T-helper 9 cell (primary cell): ENCODE results near the gene TNNC1.

Experiments used
- DNase-seq: peaks from one replicate; pipeline ENCODE4 v3.0.0-alpha.2; 2020

Gene TNNC1

DNA sequence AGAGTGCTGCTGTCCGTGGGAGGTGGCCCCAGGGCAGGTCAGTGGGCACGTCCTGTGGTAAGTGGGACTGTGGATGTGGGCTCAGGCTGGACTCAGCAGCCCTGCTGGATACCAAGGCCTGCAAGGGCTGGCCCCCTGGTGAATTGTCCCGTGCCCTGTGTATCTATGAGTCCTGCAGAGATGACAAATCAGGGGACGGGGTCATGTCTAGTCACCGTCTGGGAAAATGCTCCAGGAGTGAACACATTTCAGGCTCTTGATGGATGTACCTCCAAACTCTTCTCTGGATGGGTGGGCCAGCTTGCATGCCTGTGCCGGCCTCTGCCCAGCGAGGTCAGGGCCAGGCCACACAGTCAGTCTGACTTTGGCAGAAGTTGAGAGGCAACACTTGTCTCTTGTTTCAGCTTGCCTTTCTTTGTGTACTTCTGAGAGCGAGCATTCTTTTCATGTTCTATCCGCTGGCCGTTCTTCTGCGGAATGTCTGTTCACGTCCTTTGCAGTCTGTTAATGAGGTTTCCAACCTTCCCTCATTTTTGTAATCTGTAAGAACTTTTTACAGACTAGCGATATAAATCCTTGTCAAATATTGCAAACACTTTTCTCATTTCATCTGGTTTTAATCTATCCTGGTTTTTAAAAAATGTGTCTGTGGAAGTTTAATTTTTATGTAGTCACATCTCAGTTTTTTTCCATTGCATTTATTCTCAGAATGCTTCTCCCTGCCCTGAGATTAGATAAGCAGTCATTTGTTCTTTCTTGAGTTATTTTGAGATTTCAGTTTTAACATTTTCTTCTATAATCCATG lies 29.9 kb upstream of the TNNC1 start:
- no peak for DNase-seq

DNA sequence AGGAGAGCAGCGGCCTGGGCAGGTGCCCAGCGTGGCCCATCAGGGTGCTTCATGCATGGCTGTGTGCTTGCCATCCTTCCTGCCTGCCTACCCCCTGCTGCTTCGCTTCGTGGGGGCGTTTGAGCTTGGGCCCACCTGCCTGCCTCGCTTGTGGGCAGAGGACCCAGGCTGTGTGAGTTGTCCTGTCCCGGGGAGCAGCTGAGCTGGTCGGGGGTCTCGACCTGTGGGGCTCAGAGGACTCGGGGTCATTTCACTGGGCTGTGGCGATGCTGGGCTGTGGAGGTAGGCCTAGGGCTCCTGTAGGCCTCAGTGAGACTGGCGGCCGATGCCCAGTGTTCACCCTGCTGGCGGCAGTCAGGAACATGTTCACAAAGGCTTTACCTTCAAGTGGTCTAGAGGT lies 29.2 kb upstream of the TNNC1 start:
- DNase-seq, result no peak

DNA sequence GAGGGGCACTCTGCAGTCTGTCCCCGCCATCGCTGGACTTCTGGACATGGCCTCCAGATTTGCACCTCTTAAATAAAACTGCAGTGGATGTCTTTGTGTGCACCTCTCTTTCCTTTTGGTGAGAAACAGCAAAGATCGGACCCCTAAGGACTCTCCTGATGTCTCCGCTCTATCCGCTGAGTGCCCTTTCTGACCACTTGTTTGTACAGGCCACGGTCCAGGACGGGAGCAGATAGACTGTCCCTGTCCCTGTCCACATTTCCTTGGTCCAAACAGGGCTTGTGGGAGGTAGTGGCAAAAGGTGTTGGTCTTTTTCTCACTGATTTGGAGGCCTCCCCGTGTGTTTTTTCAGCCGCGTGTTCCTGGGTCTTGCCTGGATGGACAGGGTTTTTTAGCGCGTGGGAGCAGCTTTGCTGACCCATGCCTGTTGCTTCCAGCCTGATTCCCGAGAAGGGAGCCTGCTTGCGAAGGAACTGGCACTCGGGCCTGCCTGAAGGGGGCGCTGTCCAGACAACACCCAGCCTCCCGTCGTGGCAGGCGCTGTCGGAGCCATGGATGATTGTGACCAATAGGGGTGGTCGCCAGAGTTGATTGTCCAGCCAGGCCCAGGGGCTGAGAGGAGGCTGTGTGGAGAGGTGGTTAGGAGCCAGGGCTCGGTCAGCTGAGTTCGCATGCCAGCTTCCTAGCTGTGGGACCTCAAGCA lies 28.1 kb upstream of the TNNC1 start:
- peak; percentile 24 for DNase-seq

DNA sequence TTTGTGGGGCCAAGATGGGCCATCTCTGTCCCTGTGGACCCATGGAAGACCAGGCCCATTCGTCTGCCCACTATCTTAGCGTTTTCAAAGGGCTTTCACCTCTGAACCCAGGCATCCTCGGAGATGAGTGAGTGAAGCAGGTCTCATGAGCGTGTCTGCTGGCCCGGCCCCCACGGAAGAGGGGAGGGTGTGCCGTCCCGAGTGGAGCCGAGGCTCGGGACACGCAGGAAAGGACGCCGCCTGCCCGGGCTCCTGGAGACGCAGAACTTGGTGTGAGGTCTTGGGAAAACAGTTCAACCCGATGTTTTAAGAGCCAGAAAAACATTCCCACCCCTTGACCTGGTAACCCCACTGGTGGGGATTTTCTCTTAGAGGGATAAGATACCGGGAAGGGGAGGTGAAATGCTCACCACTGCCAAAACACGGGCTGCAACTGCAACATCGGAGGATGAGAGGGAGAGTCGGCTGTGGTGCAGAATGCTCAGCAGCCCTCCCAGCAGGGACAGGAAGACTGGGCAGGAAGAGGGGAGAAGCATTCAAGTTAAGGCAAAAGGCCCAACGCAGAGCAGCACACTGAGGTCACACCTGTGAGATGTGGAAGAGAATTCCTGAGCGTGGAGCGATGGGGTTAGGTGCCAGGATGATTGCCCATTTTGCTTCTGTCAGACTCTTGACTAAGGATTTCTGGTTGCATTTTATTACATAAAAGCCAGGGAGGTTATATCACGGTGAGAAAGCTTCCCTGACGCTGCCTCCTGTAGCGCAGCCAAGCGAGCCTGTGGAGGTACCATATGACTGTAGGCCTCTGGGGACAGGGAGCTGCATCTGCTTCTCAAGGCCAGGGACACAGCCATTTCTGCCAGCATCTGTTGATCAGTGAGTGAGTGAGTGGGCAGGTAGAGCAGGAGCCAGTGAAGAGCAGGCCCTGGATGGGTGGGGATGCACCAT lies 27.2 kb upstream of the TNNC1 start:
- DNase-seq, result no peak

DNA sequence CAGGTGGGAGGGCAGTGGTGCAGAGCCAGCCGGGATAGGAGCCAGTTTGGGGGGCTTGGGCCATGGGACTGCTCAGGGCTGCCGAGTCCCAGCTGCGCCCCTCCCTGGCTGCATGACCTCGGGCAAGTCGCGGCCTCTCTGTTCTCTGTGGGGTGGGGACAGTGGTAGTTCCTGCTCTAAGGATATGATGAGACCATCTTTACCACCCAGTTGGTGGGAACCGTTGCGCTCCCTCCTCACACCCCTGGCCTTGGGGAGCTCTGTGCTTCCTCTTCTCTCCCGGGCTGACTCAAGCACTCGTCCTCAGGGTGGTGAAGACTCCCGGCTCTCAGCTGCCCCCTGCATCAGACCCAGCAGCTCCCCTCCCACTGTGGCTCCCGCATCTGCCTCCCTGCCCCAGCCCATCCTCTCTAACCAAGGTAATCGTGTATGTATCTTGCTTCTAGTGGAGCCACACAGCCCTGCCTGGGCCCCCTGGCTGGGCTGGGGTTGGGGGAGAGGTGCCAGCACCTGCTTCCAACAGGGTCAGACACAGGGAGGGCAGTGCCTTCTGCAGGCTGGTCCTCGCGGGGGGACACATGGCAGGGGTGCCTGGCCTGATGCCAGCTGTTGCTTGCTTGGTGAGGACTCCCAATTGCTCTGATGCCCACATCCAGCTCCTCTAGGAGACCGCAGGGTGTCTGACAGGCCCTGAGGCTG lies 26.2 kb upstream of the TNNC1 start:
- DNase-seq, result no peak

DNA sequence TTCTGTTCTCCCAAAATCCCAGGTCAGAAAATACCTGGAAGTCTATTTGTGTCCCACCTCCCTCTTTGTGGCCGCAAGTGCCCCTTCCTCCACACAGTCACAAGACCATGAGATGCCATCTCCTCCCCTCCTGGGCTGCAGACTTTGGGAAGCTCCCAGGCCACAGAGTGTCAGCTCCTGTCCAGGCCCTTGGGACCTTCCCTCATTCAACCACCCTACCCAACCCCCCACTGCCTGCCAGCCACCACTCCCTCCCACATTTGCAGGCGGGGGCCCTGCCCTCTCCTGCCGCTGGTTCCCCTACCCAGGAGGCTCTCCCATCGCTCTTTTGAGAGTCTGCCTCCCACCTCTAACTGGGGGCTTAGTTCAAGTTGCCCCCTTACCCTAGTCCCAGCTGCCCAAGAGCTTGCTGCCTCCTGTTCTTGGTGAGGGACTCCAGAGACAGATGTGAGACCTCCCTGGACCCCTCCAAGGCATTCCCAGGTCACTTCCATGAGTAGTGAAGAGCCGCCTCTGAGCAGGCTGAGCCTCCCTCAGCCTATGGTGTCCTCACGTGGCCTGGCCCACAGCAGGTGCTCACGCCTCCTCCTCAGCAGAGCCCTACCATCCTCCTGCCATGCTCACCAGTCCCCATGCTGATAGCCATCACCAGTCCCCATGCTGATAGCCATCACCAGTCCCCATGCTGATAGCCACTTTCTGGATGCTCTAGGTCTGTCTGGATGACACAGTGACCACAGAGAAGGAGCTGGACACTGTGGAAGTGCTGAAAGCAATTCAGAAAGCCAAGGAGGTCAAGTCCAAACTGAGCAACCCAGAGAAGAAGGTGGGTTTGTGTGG lies 25.4 kb upstream of the TNNC1 start:
- DNase-seq, result no peak

DNA sequence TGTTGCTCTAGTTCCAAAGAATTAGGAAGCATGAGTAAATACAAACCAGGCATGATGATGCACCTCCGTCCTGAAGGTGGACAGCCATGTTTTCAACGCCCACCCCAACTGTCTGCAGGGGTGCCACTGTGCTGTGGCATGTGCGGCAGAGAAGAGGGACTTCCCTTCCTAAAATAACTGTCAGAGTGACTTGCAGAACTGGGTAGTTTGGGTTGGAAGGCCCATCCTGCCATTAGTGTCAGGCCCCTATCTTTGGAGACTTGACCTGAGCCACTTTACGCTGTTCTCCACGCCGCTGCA lies 23.9 kb upstream of the TNNC1 start:
- no peak for DNase-seq

DNA sequence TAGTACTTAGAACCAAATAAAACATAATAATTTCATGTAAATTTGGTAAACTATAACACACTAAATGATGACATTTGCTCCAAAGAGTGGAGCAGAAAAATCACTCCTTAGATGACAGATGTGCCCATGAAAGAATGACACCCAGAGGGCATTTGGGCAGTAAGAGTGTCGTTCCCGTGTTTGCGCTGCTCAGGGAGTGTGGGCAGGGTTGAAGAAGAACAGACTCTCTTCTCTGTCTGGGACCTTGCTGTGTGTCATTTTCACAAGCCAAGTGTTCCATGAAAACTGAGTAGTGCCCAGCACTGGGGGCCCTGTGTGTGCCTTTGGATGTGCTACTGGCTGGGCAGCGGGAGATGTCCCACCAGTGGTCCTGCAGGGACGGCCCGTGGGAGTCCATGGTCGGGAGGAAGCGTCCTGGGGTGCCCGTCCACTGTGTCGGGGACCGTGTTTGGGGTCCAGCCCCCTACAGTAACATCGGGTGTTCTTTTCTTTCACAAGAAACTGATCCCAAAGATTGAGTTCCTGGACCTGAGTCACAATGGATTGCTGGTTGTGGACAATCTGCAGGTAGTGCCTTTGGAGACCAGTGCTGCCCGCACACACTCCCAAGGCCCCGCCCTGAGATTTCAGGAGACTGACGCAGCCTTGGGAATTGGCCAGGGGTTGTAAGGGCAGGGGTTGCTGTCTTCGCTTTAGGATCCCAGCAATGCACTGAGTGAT lies 23.4 kb upstream of the TNNC1 start:
- no peak for DNase-seq

DNA sequence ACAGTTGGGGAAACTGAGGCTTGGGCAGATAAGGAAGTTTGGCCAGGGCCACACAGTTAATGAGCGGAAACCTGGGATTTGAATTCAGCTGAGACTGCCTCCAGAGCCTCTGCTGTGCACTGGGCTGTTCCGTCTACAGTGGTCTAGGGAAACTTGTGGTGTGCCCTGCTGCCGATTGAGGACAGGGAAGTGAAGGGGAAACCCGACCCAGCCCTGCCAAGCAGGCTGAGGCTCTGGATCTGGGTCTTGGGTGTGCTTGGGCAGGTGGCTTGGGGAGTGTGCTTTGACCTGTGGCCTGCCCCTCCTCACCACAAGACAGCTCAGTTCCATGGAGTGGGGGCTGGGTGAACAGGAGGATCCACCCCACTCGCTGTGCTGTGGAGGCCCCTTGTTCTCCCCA lies 19.2 kb upstream of the TNNC1 start:
- DNase-seq, result no peak

DNA sequence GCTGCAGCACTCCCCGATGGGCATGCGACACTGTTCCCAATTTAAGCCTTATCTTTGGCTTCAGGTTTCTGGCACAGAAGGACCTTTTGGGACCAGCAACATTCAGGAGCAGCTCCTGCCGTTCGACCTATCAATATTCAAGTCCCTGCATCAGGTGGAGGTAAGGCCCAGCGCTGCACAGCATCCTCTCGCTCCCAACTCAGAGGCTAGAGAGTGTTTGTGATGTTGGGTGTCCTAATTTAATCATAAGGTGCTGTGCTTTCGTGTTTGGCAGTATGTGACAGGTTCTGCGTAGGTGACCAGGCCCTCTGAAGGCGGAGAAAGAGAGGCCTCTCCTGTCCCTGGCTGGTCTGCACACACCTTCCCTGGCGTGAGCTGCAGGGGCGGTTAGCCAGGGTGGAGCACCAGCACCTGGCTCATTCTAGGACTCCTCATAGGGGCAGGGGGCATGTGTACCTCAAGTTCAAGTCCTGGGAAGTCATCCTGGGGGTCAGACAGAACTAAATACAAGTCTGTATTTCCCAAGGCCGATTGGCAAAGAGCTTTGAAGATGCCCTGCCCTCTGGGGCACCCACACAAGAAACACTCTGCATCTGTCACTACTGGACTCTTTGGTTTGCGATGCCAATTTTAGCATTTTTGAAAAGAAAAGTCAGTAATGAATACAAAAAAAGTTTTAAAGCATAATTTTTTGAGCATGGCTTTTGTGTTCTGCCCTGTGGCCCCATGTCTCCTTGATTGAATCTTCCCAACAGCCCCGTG lies 18.6 kb upstream of the TNNC1 start:
- DNase-seq, result no peak

DNA sequence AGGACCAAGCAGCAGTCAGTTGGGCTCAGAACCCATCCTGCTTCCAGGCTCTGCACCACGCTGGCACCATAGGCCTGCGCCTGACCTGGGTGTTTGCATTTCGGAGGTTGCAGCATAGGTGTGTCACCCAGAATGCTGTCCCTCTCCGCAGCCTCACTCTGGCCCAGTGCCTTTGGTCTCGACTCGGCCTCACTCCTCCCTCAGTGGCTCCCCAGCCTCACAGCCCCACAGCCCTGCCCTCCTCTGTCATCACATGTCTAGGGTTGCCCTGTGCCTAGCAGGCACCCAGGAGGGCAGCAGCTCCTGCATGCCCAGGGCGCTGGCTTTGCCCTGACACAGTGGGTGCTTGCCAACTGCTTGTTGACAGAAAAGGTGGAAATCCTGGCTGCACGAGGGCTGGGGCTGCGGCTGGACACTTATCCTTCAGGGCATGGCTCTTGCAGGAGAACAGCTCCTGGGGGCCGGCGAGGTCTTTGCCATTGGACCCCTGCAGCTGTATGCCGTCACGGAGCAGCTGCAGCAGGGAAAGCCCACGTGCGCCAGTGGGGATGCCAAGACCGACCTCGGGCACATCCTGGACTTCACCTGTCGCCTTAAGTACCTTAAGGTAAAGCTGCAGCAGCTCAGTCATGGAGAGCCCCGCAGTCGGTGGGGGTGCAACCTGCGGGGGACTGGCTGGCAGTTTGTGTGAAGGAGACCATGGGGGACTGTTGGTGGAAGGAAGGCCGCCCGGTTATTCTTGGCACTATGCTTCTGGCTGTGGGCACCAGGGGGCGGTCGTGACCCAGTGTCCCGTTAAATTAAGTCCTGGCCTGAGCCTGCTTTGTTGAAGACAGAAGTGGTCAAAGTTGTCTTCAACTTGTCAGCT lies 17.8 kb upstream of the TNNC1 start:
- DNase-seq, result no peak

DNA sequence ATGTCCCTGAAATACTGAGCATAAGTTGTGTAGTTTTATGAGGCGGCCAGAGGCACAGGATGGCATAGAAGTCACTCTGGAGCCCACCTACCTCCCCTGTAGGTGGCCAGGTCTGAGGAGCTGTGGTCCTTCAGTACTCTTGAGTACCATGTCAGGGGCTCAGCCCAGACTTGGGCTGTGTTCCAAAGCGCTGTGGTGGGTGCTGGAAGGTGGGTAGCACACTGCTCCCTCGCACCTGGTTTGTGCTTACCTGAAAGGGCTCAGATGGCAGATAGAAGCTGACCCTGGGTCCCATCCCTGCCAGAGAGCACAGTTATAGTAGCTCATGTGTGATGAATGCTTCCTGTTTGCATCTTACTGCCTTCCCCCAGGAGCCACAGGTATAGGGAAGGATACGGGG lies 17.1 kb upstream of the TNNC1 start:
- DNase-seq, result no peak

DNA sequence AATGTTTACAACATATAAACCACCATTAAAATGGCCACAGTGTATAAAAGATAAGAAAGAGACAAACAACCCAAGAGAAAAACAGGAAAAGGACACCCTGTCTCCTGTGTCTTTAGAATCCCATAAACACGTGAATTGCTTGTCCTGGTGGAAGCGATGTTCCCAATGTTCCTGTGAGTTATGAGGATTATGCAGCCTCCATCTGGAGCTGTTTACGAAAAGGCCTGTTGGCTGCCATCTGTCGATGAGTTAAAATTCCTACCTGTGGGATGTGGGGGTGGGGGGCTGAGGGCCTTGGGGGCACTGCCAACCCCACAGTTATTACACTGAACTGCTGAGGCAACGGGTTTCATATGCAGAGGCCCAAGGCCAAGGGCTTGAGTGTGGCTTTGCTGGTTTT lies 15.2 kb upstream of the TNNC1 start:
- DNase-seq, result no peak

DNA sequence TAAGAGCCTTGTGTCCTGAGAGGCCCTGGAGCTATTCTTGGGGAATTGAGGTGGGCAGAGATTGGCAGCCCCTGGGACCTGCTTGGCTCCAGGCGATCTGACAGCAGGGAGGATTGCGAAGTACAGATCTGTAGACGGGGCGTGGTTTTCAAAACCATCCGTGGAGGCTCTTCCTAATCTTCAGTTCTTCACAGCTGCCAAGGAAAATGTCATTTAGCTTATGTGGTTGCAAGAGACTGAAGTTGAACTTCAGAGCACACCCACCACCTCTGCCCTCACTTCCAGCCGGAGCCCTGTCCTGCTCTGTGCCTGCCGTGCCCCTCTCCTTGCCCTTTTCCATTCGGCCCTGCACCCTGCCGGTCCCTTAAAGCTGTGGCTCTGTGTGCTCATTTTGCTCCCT lies 14.5 kb upstream of the TNNC1 start:
- no peak for DNase-seq

DNA sequence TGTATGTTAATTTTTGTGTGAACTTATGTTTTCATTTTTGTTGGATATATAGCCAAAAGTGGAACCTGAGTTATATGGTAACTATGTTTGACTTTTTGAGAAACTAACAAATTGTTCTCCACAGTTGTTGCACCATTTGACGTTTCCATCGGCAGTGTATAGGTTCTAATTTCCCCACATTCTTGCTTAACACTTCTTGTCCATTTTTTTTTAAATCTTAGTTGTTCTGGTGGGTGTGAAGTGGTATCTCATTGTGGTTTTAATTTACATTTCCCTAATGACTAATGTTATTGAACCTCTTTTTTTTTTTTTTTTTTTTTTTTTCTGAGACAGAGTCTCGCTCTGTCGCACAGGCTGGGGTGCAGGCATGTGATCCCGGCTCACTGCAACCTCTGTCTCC lies 9.6 kb upstream of the TNNC1 start:
- no peak for DNase-seq

DNA sequence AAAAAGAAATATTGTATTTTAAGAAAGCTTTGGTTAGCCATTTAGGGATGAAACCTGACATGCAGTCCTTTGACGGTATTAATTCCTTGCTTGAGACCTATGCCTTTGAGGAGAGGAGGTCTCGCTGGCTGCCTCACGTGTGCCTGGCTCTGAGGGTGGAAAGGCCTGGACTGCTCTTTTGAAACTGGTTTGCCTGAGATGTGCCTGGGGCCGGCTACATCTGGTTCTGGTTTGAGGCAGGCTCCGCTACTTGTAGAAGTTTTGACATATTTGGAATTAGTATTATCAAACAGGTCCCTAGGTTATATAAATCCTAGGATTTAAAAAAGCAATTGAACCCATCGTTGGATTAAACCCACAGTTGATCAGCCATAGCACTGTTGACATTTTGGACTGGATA lies 8.0 kb upstream of the TNNC1 start:
- no peak for DNase-seq

DNA sequence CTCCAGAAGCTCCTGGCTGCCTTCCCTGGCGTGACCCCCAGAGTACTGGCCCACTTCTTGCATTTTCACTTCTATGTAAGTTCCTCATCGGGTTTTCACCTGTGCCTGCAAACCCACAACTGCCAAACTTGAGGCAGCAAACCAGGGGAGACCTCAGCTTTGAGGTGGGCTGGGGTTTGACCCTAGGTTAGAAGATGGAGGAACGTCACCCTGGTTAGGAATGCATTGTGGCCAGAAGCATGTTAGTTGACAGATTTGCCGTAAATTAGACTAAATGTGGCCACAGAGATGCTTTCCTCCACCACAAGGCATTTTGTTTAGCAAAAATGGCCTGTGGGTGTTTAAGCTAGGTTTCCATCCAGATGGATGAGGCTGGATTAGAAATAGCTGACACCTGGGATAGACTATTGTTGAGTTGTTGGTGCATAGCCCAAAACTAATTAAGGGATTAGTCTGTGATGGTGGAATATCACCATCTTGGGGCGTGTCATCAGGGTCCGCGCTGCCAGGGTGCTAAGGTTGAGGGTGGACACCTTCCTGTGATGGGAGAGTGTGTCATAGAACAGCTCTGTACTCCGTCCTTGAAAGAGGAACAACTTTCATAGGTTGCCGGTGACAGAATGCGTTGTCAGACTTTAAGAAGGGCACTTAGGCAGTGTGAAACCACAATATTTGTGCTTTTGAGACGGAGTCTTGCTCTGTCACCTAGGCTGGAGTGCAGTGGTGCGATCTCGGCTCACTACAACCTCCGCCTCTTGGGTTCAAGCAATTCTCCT lies 5.1 kb upstream of the TNNC1 start:
- DNase-seq, result no peak

DNA sequence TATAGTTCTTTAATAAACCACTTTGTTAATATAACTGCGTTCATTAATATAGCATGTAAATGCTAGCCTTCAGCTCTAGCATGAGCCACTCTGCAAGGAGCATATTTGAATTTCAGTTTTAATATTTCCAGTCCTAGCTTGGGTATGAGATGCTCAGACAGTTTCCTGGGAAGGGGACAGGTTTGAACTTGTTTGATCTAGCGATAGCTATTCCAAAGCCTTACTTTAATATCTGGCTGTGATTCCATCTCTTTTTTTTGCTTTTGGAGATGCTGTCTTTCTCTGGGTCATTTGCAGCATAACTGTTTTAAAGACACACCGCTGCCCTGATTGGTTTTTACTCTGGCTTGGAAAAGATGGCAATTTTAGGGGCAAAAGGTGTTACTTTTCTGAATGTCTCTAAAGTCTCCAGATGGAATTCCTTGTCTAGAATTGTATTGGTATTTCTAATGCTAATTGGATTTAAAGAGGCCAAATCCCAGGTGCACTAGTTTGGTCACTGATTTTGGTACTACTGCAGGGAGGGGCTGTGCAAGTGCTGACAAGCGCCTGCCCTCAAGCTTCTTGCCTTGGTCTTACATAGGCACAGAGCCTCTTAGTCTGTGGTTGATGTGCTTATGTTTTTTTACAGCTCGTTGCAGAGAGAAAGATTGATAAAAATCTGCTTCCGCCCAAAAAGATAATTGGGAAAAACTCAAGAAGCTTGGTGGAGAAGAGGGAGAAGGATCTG lies 4.4 kb upstream of the TNNC1 start:
- no peak for DNase-seq
